ENCODE data around the gene ERMN.
"Not testable (repeated sequence)": the region's sequence is repeated elsewhere in the genome, so short reads cannot be mapped to it uniquely, and the experiment has no call there.

ERMN gene

GRCh38 chr2:157290525-157290924 is 35.1 kb downstream of the ERMN start:
- FAIRE-seq: no peak

- FAIRE-seq: no peak
Measured at GRCh38 chr2:157287160-157287559, 38.5 kb downstream of the ERMN start.

- FAIRE-seq: no peak
Measured at GRCh38 chr2:157283468-157283867, 42.2 kb downstream of the ERMN start.

GRCh38 chr2:157281316-157281715 is 44.3 kb downstream of the ERMN start:
- FAIRE-seq: no peak

GRCh38 chr2:157279311-157279710 is 46.3 kb downstream of the ERMN start:
- FAIRE-seq: not testable (repeated sequence)

- FAIRE-seq: no peak
Measured at GRCh38 chr2:157271590-157272203, 53.9 kb downstream of the ERMN start.

- FAIRE-seq: no peak
Measured at GRCh38 chr2:157269922-157270321, 55.7 kb downstream of the ERMN start.

GRCh38 chr2:157269060-157269459 is 56.6 kb downstream of the ERMN start:
- no peak for FAIRE-seq

Measured in G401.6 (cell line).